Fibroblast of skin of left quadriceps (primary cell): ENCODE results near the gene UGT1A7.
"Not testable (repeated sequence)": the region's sequence is repeated elsewhere in the genome, so short reads cannot be mapped to it uniquely, and the experiment has no call there.

ENCODE experiments used
- DNase-seq, 2 experiments: peaks; one replicate each; pipeline ENCODE4 v3.0.0-alpha.2; 2013; ENCODE audit warnings: low read depth in 2 of 2

UGT1A7 gene

GRCh38 chr2:233712611-233713261 is 31.0 kb downstream of the UGT1A7 start, which contains the start of gene UGT1A5:
TSS of gene UGT1A5 (plus strand) at chr2:233712907. CDS start at chr2:233712992, 85 bp downstream.
- DNase-seq: no peak

- no peak for DNase-seq
Observed at GRCh38 chr2:233713262-233713615, 31.5 kb downstream of the UGT1A7 start.

GRCh38 chr2:233714121-233714520 is 32.4 kb downstream of the UGT1A7 start:
- no peak for DNase-seq

DNA sequence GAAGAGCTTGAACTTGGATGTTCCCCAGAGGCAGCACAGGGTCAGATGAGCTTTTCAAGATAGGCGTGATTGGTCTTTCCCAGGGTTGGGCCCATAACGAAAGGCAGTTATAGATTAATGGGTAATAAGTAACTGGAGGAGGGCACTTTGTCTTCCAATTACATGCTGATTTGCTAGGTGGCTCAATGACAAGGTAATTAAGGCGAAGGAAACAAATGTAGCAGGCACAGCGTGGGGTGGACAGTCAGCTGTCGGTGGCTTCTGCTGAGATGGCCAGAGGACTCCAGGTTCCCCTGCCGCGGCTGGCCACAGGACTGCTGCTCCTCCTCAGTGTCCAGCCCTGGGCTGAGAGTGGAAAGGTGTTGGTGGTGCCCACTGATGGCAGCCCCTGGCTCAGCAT is 36.9 kb downstream of the UGT1A7 start, which contains the start of gene UGT1A4:
UGT1A4 (plus strand) TSS at position 185 of the 400 bp plus-strand sequence; CDS start at position 270, 85 bp downstream.
- no peak for DNase-seq

- DNase-seq: no peak
Observed at GRCh38 chr2:233728723-233729301, 47.1 kb downstream of the UGT1A7 start, which contains the start of gene UGT1A3. TSS of gene UGT1A3 (plus strand) at chr2:233729042. CDS start at chr2:233729127, 85 bp downstream.

DNA sequence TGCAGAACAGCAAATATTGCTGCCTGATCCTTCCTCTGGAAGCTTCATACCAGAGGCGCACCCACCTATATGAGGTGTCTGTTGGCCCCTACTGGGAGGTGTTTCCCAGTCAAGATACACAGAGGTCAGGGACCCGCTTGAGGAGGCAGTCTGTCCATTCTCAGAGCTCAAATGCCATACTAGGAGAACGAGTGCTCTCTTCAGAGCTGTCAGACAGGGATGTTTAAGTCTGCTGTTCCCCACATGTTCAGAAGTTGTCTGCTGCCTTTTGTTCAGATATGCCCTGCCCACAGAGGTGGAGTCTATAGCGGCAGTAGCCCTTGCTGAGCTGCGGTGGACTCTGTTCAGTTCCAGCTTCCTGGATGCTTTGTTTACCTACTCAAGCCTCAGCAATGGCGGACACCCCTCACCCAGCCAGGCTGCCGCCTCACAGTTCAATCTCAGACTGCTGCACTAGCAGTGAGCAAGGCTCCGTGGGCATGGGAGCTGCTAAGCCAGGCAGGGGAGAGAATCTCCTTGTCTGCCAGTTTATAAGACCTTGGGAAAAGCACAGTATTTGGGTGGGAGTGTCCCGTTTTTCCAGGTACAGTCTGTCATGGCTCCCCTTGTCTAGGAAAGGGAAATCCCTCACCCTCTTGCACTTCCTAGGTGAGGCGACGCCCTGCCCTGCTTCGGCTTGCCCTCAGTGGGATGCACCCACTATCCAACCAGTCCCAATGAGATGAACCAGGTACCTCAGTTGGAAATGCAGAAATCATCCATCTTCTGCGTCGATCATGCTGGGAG is 55.4 kb downstream of the UGT1A7 start:
- not testable (repeated sequence) for DNase-seq

GRCh38 chr2:233740870-233741269 is 59.2 kb downstream of the UGT1A7 start:
- DNase-seq: no peak

DNA sequence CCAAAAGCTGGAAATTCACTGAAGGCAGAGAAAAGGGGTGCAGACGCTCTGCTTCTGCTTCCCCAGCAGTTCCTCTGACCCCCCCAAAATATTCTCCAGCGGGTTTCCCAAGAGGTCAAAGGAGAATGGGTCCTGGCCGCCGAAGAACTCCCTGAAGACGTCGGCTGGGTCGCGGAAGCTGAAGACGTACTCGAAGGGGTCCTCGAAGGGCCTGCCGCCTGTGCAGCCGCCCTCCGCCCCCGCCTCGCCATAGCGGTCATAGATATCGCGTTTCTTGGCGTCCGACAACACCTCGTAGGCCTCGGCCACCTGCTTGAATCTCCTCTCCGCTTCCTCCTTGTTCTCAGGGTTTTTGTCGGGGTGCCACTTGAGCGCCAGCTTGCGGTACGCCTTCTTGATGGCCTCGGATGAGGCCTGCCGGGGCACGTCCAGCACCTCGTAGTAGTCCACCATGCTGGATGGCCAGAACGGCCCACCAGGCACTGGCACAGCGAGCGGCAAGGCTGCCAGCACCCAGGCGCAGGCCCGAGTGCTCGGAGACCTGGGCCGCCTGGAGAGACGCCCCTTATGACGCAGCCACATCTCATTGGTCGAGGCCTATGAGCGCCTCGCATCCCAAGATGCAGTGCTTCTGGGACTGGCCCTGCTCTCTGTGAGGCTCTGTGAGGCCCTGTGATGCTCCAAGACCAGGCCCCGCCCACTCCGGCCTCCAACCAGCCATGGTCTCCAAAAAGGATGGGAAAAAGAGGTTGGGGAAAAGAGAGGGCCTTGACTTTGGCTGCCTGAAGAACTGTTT is 62.0 kb downstream of the UGT1A7 start:
- no peak for DNase-seq

- no peak for DNase-seq
Observed at GRCh38 chr2:233745073-233745755, 63.5 kb downstream of the UGT1A7 start.

DNA sequence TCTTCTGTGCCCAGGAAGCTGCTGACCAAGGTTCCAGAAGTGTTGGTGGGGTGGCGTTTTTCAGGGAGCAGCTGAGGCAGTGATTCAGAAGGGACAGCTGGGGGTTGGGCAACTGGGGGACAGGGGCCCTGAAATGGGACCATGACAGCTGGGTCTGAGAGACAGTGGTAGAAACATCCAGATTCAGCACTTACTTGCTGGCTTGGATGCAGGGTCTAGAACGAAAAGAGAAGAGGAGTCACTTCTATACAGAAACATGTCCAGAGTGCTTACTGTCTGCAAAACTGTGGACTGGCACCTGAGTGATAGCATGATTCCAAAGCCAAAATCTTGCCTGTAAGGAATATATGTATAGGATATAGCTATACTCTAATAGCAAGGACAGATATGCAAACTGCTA is 64.1 kb downstream of the UGT1A7 start:
- DNase-seq: not testable (repeated sequence)

DNA sequence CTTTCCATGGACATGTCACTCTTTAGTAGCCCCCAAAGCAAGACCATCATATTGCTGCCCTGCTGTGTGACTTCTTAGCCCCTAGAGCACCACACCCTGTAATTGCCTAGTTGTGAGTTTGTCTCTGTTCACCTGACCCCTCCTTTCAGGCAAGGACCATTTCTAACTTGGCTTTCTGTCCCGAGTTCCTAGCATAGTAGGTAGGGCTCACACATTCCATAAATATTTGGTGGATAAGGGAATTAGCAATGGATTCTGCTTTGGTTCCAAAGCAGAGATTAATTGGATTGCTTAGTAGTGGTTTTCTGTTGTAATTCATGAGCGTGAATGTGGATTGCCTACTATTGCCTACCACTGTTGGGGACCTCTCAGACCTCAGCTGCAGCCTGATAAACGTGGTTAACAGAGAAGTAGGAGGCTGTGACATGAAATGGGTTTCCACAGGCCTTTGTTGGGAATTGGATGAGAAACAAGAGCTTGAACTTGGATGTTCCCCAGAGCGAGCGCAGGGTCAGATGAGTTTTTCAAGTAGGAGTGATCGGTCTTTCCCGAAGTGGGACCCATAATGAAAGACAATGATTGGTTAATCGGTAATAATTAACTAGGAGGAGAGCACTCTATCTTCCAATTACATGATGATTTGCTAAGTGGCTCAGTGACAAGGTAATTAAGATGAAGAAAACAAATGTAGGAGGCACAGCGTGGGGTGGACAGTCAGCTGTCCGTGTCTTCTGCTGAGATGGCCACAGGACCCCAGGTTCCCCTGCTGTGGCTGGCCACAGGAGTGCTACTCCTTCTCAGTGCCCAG is 65.0 kb downstream of the UGT1A7 start:
- DNase-seq: no peak

- no peak for DNase-seq
Observed at GRCh38 chr2:233747283-233747544, 65.5 kb downstream of the UGT1A7 start.

DNA sequence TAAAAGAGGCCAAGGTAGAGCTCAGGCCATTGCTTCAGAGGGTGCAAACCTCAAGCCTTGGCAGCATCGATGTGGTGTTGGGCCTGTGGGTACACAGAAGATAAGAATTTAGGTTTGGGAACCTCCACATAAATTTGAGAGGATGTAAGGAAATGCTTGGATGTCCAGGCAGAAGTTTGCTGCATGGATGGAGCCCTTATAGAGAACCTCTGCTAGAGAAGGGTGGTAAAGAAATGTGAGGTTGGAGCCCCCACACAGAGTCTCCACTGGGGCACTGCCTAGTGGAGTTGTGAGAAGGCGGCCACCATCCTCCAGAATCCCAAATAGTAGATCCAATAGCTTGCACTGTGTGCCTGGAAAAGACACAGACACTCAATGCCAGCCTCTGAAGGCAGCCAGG is 69.0 kb downstream of the UGT1A7 start:
- DNase-seq: not testable (repeated sequence)

DNA sequence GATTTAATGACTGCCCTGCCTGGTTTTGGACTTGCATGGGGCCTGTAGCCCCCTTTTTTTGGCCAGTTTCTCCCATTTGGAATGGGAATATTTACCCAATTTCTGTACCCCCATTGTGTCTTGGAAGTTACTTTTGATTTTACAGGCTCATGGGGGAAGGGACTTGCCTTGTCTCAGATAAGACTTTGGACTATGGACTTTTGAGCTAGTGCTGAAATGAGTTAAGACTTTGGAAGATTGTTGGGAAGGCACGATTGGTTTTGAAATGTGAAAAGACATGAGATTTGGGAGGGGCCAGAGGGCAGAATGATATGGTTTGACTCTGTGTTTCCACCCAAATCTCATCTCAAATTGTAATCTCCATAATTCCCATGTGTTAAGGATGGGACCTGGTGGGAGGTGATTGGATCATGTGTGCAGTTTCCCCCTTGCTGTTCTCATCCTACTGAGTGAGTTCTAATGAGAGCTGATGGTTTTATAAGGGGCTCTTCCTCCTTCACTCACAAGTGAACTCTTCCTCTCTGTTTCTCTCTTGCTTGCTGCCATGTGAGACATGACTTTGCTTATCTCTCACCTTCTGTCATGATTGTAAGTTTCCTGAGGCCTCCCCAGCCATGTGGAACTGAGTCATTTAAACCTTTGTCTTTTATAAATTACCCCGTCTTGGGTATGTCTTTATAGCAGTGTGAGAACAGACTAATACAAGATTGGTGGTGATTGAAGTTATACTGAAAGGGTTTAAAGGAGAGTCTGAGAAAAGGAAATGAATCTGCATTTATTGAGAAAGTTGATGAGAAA is 69.7 kb downstream of the UGT1A7 start:
- not testable (repeated sequence) for DNase-seq

DNA sequence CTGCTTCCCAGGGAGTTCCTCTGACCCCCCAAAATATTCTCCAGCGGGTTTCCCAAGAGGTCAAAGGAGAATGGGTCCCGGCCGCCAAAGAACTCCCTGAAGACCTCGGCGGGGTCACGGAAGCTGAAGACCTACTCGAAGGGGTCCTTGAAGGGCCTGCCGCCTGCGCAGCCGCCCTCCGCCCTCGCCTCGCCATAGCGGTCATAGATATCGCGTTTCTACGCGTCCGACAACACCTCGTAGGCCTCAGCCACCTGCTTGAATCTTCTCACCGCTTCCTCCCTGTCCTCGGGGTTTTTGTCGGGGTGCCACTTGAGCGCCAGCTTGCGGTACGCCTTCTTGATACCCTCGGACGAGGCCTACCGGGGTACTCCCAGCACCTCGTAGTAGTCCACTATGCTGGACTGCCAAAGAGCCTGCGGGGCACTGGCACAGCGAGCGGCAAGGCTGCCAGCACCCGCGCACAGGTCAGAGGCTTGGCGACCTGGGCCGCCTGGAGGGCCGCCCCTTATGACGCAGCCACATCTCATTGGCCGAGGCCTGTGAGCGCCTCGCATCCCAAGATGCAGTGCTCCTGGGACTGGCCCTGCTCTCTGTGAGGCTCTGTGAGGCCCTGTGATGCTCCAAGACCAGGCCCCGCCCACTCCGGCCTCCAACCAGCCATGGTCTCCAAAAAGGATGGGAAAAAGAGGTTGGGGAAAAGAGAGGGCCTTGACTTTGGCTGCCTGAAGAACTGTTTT is 73.3 kb downstream of the UGT1A7 start:
- no peak for DNase-seq

DNA sequence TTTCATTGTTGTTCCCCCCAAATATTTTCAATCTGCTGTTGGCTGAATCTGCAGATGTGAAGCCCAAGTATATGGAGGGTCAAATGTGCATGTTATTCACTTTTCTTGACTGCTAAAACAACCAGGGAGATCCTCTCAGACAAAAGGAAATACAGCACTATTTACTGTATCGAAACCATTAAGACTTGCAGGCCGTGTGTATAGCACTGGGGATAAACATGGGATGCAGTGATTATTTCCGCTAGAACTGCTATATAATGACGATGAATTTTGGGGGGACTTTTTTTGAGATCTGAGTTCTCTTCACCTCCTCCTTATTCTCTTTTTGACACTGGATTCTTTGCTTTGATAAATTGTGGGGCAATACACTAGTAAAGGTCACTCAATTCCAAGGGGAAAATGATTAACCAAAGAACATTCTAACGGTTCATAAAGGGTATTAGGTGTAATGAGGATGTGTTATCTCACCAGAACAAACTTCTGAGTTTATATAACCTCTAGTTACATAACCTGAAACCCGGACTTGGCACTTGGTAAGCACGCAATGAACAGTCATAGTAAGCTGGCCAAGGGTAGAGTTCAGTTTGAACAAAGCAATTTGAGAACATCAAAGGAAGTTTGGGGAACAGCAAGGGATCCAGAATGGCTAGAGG is 74.9 kb downstream of the UGT1A7 start:
- DNase-seq: no peak

DNA sequence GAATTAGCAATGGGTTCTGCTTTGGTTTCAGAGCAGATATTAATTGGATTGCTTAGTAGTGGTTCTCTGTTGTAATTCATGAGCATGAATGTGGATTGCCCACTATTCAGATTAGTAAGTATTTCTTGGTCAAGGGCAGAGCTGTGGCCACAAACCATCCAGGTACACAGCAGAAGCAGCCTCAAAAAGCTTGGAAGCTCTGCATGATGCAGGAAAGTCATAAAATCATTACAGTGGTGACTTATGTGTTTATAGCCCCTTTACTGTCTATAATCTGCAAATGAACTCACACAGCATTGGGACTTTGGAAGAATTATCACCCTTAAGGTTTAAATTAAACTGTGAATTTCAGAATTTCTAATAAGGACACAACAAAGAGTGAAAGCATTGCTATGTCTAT is 76.4 kb downstream of the UGT1A7 start:
- no peak for DNase-seq

GRCh38 chr2:233758849-233759248 is 77.1 kb downstream of the UGT1A7 start:
- DNase-seq: no peak

DNA sequence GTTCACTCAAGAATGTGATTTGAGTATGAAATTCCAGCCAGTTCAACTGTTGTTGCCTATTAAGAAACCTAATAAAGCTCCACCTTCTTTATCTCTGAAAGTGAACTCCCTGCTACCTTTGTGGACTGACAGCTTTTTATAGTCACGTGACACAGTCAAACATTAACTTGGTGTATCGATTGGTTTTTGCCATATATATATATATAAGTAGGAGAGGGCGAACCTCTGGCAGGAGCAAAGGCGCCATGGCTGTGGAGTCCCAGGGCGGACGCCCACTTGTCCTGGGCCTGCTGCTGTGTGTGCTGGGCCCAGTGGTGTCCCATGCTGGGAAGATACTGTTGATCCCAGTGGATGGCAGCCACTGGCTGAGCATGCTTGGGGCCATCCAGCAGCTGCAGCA is 78.3 kb downstream of the UGT1A7 start, which contains the start of gene UGT1A1:
UGT1A1 (plus strand) TSS at position 228 of the 400 bp plus-strand sequence; CDS start at position 246, 18 bp downstream.
- DNase-seq: no peak
